Activated T-cell treated with anti-CD3 and anti-CD28 coated beads, Interleukin-2, amount 50 U/mL, for 72 hours (primary cell): ENCODE data around the gene TGM1. TPM values are rescaled to one million over a fixed set of nuclear protein-coding genes. Genes with fewer than 3 reads are reported as not detected.
A peak's percentile ranks its signal among the peaks of the same experiment; 100 is the strongest.

Experiments
- ATAC-seq, 2 donors: fragments of 150-1000 bp; cut with Tn5 transposase; replicated peaks in 1 of 2; 2 replicates each; pipeline ENCODE4 v1.10.0; 2021; ENCODE audit warnings: moderate library complexity in 2 of 2, mild to moderate bottlenecking in 1 of 2
- DNase-seq, 2 donors: peaks; one replicate each; pipeline ENCODE4 v3.0.0; 2021 to 2022; ENCODE audit warnings: mixed read lengths in 1 of 2
- H3K27ac Mint-ChIP-seq: one replicate; pipeline ENCODE4 v1.8.0; 2022; ENCODE audit warnings: mild to moderate bottlenecking, moderate library complexity, mixed read lengths
- H3K27me3 Mint-ChIP-seq: one replicate; pipeline ENCODE4 v1.8.0; 2022; ENCODE audit warnings: low read depth, mixed read lengths
- H3K36me3 Mint-ChIP-seq, 2 donors: one replicate each; pipeline ENCODE4 v1.8.0; 2022; ENCODE audit warnings: mixed read lengths in 2 of 2, mild to moderate bottlenecking in 1 of 2; ENCODE audit not compliant: insufficient read depth in 2 of 2
- H3K4me1 Mint-ChIP-seq: one replicate; pipeline ENCODE4 v1.8.0; 2022; ENCODE audit warnings: low read depth, mixed read lengths
- H3K4me3 Mint-ChIP-seq, 2 donors: one replicate each; pipeline ENCODE4 v1.8.0; 2022; ENCODE audit warnings: mild to moderate bottlenecking in 2 of 2, mixed read lengths in 2 of 2, moderate library complexity in 2 of 2
- H3K9me3 Mint-ChIP-seq, 2 donors: one replicate each; pipeline ENCODE4 v1.8.0; 2022; ENCODE audit warnings: mixed read lengths in 2 of 2
- total RNA-seq, 2 donors: library from RNA; stranded (reverse); gene quantifications; one replicate each; pipeline ENCODE4 v1.2.3, GENCODE V29; 2022

The TGM1 gene
- total RNA-seq = 10 to 100 TPM in 1 of 2 donors, 1 to 10 TPM in 1; 9.3 to 14.0 TPM

- Mint-ChIP-seq H3K4me3 (no peak within 1 kb of the TSS), H3K36me3 (peaks cover 2 to 4% of the 10 kb centered on the region in 2 donors), H3K4me1 (no peaks in the 10 kb centered on the region), H3K27ac (no peak within 1 kb of the TSS), H3K9me3 (no peaks in the 10 kb centered on the region), H3K27me3 (no peaks in the 10 kb centered on the region)
- no peak for ATAC-seq
- no peak for DNase-seq
Observed at GRCh38 chr14:24262821-24263733, at the start of gene TGM1. Gene TGM1 (minus strand): TSS chr14:24263177. CDS start chr14:24262352, 825 bp downstream.

- Mint-ChIP-seq H3K4me1 (peaks cover 76% of the 10 kb centered on the region), H3K9me3 (no peaks in the 10 kb centered on the region), H3K4me3 (peak overlapping the region; percentile 85 to 86), H3K27me3 (no peaks in the 10 kb centered on the region), H3K27ac (peak overlapping the region; percentile 64), H3K36me3 (peaks cover 2 to 13% of the 10 kb centered on the region in 2 donors)
- ATAC-seq (no peak), DNase-seq (no peak)
Observed at GRCh38 chr14:24311837-24312615, 49.0 kb upstream of the TGM1 start.

GRCh38 chr14:24310646-24311604 lies 47.9 kb upstream of the TGM1 start, which contains the start of gene LTB4R:
Gene LTB4R (plus strand): TSS chr14:24311502. CDS start chr14:24315652, 4,150 bp downstream.
- H3K36me3 Mint-ChIP-seq = peaks cover 2 to 20% of the 10 kb centered on the region in 2 donors
- no peaks in the 10 kb centered on the region for H3K27me3 Mint-ChIP-seq
- H3K4me3 Mint-ChIP-seq = peak within 1 kb of the TSS; percentile 85 to 86
- peaks cover 74% of the 10 kb centered on the region for H3K4me1 Mint-ChIP-seq
- ATAC-seq (peak; percentile 86), DNase-seq (peak; percentile 79 to 80)
- peak within 1 kb of the TSS; percentile 64 for H3K27ac Mint-ChIP-seq
- no peaks in the 10 kb centered on the region for H3K9me3 Mint-ChIP-seq

GRCh38 chr14:24310265-24310645 lies 47.3 kb upstream of the TGM1 start:
- DNase-seq (no peak), ATAC-seq (no peak)
- Mint-ChIP-seq H3K9me3 (no peaks in the 10 kb centered on the region), H3K27me3 (no peaks in the 10 kb centered on the region), H3K27ac (no peak overlapping the region), H3K4me1 (peaks cover 74% of the 10 kb centered on the region), H3K36me3 (peaks cover 3 to 20% of the 10 kb centered on the region in 2 donors), H3K4me3 (peak overlapping the region; percentile 85 to 86)

GRCh38 chr14:24309538-24310264 lies 46.7 kb upstream of the TGM1 start, which contains the start of gene LTB4R2:
Gene LTB4R2 (plus strand): TSS chr14:24310140. CDS start chr14:24310665, 525 bp downstream.
- DNase-seq = no peak
- Mint-ChIP-seq H3K27ac (no peak within 1 kb of the TSS), H3K27me3 (no peaks in the 10 kb centered on the region), H3K4me3 (peak within 1 kb of the TSS; percentile 85 to 86), H3K9me3 (no peaks in the 10 kb centered on the region), H3K36me3 (peaks cover 5 to 25% of the 10 kb centered on the region in 2 donors), H3K4me1 (peaks cover 68% of the 10 kb centered on the region)
- ATAC-seq = no peak

- Mint-ChIP-seq H3K27me3 (no peaks in the 10 kb centered on the region), H3K4me3 (no peak overlapping the region), H3K4me1 (peaks cover 56% of the 10 kb centered on the region), H3K9me3 (no peaks in the 10 kb centered on the region), H3K36me3 (peaks cover 5 to 33% of the 10 kb centered on the region in 2 donors), H3K27ac (no peak overlapping the region)
- DNase-seq = no peak
- no peak for ATAC-seq
Observed at GRCh38 chr14:24308342-24309124, 45.6 kb upstream of the TGM1 start.

GRCh38 chr14:24307575-24308341 lies 44.8 kb upstream of the TGM1 start, which contains the start of gene CIDEB:
Gene CIDEB (minus strand): TSS chr14:24307977. CDS start chr14:24307858, 119 bp downstream.
- peaks cover 49% of the 10 kb centered on the region for H3K4me1 Mint-ChIP-seq
- peak within 1 kb of the TSS; percentile 12 for H3K27ac Mint-ChIP-seq
- ATAC-seq (peak in 1 of 2 donors; percentile 17), DNase-seq (peak; percentile 57 to 72)
- no peak within 1 kb of the TSS for H3K4me3 Mint-ChIP-seq
- peaks cover 5 to 37% of the 10 kb centered on the region in 2 donors for H3K36me3 Mint-ChIP-seq
- no peaks in the 10 kb centered on the region for H3K27me3 Mint-ChIP-seq
- H3K9me3 Mint-ChIP-seq = no peaks in the 10 kb centered on the region

GRCh38 chr14:24307156-24307574 lies 44.2 kb upstream of the TGM1 start:
- Mint-ChIP-seq H3K36me3 (peaks cover 5 to 41% of the 10 kb centered on the region in 2 donors), H3K4me1 (peaks cover 46% of the 10 kb centered on the region), H3K9me3 (no peaks in the 10 kb centered on the region), H3K4me3 (no peak overlapping the region), H3K27me3 (no peaks in the 10 kb centered on the region), H3K27ac (no peak overlapping the region)
- ATAC-seq = no peak
- DNase-seq = no peak

GRCh38 chr14:24304019-24304387 lies 41.0 kb upstream of the TGM1 start:
- DNase-seq (no peak), ATAC-seq (no peak)
- H3K4me3 Mint-ChIP-seq = no peak overlapping the region
- H3K27me3 Mint-ChIP-seq = no peaks in the 10 kb centered on the region
- H3K4me1 Mint-ChIP-seq = peaks cover 45% of the 10 kb centered on the region
- H3K27ac Mint-ChIP-seq = no peak overlapping the region
- peaks cover 5 to 38% of the 10 kb centered on the region in 2 donors for H3K36me3 Mint-ChIP-seq
- no peaks in the 10 kb centered on the region for H3K9me3 Mint-ChIP-seq

GRCh38 chr14:24300326-24300980 lies 37.5 kb upstream of the TGM1 start:
- no peak for DNase-seq
- Mint-ChIP-seq H3K36me3 (peaks cover 5 to 33% of the 10 kb centered on the region in 2 donors), H3K4me1 (peaks cover 58% of the 10 kb centered on the region), H3K4me3 (peak overlapping the region; percentile 92 to 94), H3K27ac (no peak overlapping the region), H3K27me3 (no peaks in the 10 kb centered on the region), H3K9me3 (no peaks in the 10 kb centered on the region)
- ATAC-seq = no peak
